Measurements from ENCODE around the gene FMO2.
"Not testable (repeated sequence)": the region's sequence is repeated elsewhere in the genome, so short reads cannot be mapped to it uniquely, and the experiment has no call there.

The FMO2 gene

GRCh38 chr1:171219346-171220080, 34.4 kb downstream of the FMO2 start:
- no peak for DNase-seq

GRCh38 chr1:171220081-171220420, 35.0 kb downstream of the FMO2 start:
- no peak for DNase-seq

GRCh38 chr1:171220581-171221054, 35.5 kb downstream of the FMO2 start:
- DNase-seq, result peak in 18 of 51 donors; percentile 3 to 37 (median 12)

- no peak for DNase-seq
These were observed 36.8 kb downstream of the FMO2 start for GRCh38 chr1:171221665-171222591.

- DNase-seq, result no peak
These were observed 37.8 kb downstream of the FMO2 start for GRCh38 chr1:171222936-171223335.

GRCh38 chr1:171224257-171224656, 39.2 kb downstream of the FMO2 start:
- DNase-seq, result not testable (repeated sequence)

- peak in 18 of 51 donors; percentile 2 to 50 (median 18) for DNase-seq
These were observed 41.8 kb downstream of the FMO2 start for GRCh38 chr1:171226747-171227370.

GRCh38 chr1:171231326-171231725, 46.2 kb downstream of the FMO2 start:
- DNase-seq, result no peak

- no peak for DNase-seq
These were observed 48.1 kb downstream of the FMO2 start for GRCh38 chr1:171233183-171233582.

- DNase-seq, result not testable (repeated sequence)
These were observed 51.1 kb downstream of the FMO2 start for GRCh38 chr1:171236231-171236630.

GRCh38 chr1:171243878-171244277, 58.8 kb downstream of the FMO2 start:
- no peak for DNase-seq

- peak in 8 of 51 donors; percentile 2 to 21 (median 6) for DNase-seq
These were observed 60.5 kb downstream of the FMO2 start for GRCh38 chr1:171245458-171246064.

GRCh38 chr1:171247501-171247900, 62.4 kb downstream of the FMO2 start:
- DNase-seq, result no peak

- DNase-seq, result no peak
These were observed 63.2 kb downstream of the FMO2 start, which contains the start of gene FMO1 for GRCh38 chr1:171248302-171248701. Gene FMO1, plus strand, starts transcription at chr1:171248494. Its CDS starts 9,594 bp downstream, at chr1:171258088.

GRCh38 chr1:171248841-171249240, 63.7 kb downstream of the FMO2 start:
- no peak for DNase-seq

- DNase-seq, result no peak
These were observed 65.2 kb downstream of the FMO2 start for GRCh38 chr1:171250263-171250662.

- DNase-seq, result peak in 10 of 51 donors; percentile 1 to 20 (median 7)
These were observed 66.2 kb downstream of the FMO2 start for GRCh38 chr1:171251042-171251951.

- DNase-seq, result no peak
These were observed 66.8 kb downstream of the FMO2 start for GRCh38 chr1:171251952-171252300.

- DNase-seq, result no peak
These were observed 67.4 kb downstream of the FMO2 start for GRCh38 chr1:171252482-171252881.

GRCh38 chr1:171254859-171255258, 69.8 kb downstream of the FMO2 start:
- no peak for DNase-seq
